T-helper 1 cell treated with Interleukin-12 subunit alpha and Interleukin-12 subunit beta and Interleukin-4 antibody, amounts not matched to agents 30 ng/mL and 1 ng/mL, for 36 hours (primary cell): ENCODE results near the gene VAV3. TPM values are rescaled to one million over a fixed set of nuclear protein-coding genes. Genes with fewer than 3 reads are reported as not detected.

Source experiments
- intact Hi-C: fragments of 100-400 bp; cut with micrococcal nuclease; formaldehyde crosslinking; loops from one replicate; pipeline ENCODE4 v1.15.1; 2024
- total RNA-seq: library from RNA; stranded (reverse); gene quantifications from 2 replicates; pipeline ENCODE4 v1.2.3, GENCODE V29; 2022

Gene VAV3
- total RNA-seq, 1 donor from 2014 or later, result 2.0 TPM

DNA sequence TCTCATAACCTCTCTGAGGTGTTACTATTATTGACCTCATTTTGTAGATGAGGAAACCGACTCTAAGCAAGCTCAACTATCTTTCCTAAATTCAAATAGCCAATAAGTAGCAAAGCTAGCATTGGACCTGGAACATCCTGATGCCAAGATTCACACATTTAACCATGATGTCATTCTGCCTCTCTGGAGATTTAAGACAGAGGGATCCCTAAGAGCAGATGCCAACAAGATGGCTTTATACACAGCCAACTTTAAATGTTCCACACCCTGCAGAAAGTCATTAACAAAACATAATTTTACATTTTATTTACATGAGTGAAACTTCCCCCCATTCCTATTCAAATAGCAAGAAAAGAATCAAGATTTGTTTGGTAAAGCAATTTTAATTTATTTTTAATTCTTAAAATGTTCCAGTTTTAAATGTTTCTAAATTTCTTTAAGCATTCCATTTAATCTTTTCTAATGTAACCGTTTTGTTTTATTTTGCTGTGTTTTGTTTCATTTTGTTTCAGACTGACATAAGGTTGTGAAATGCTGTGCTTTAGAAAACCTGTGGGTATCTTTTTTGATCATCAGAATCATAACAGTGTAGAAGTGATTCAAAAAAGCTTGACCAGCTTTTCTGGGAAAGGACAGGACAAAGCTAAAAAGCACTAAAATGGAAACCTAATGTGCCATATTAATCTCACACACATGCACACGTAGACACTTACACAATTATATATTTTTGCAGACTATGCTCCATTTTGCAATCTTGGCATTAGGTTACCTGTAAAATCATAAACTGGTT lies 7.6 kb upstream of the VAV3 start:
- intact Hi-C loops, result no loop called here

DNA sequence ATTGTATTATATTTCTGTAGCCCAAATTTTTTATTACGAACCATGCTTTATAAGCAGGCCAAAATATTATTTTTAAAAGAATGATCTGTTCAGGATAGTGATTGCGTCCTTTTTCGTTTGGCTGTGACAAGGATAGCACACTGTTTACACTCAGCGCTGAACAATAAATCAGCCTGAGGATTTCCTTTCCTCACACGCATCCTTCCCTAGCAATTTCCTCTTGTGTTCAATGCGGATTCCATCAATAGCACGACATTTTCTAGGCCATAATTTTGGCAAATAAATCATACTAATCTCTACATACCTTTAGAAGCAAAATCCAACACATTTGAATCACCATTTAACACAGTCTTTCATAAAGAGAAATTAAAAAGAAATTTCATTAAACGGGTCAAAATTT lies 1.6 kb upstream of the VAV3 start:
- intact Hi-C loops, result loop anchor here (10.0 kb wide), 1 partner anchor 588 kb away; no protein-coding TSS in a partner anchor

DNA sequence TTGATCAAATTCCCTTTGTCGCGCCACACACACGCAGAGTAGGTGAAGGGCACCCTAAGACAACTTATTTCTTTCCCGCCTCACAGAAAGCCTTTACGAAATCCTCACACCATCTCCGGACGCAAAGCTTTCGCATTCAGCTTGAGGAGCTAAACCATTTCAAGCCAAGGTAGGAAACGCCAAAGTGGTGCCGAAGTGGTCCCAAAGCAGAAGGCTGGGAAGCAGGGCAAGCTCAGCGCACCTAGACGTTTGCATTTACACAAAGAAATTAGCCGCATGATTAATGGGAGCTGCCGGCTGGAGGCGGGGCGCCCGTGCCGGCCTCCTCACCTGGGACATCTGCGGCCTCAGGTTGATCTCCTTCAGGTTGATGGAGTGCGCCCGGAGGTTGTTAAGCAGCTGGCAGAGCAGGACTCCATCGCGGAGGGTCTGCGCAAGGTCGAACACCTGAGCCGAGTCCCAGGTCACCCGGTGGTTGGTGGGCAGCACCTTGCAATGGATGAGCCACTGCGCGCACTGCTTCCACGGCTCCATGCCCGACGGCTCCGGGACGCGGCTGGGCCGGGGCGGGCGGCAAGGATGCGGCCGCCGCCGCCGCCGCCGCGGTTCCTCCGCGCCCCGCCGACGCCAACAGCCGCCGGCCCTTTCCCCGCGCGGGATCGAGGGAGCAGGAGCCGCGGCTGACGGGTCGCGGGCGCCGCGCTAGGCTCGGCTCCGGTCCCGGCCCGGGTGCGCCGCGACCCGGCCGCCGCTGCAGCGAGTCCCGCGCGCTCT lies 457 bp downstream of the VAV3 start:
- intact Hi-C loops, result loop anchor here (5.0 to 10.0 kb wide), 3 partner anchors 238 to 683 kb away; partner anchors contain the start of gene SLC25A24

DNA sequence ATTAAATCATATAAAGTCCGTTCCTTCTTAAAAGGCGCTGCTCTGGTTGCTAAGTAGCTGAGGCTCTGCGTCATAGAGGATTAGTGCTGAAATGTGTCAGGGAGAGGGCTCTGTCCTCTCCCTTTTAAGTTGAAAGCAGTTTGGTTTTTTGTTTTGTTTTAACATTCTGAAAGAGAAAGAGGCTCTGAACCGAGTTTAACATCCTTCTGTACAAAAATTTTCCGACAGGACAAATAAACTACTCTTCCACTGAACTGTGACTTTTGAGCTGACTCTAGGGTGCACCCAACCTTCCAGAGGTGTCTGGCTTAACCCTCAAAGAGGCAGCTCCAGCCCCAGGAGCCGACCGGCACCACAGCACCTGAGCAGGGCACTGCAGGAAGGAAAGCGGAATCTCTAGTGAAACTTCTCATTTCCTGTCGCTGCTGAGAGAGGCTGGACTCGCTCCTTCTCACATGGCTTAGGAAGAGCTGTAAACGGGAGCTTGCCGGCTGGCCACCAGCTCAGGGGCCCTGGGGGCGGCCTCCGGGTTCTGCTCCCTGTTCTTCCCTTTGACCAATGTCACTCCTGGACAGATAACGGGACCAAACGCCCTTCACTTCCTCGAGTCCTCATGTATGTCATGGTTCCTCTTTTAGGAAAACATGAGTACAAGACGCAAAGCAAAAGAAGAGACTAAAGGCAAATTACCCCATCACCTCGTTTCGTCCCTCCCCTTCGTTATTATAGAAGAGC lies 1.2 kb downstream of the VAV3 start:
- intact Hi-C loops, result loop anchor here (1.0 to 10.0 kb wide), 8 partner anchors 28 to 684 kb away; partner anchors contain the start of gene SLC25A24

DNA sequence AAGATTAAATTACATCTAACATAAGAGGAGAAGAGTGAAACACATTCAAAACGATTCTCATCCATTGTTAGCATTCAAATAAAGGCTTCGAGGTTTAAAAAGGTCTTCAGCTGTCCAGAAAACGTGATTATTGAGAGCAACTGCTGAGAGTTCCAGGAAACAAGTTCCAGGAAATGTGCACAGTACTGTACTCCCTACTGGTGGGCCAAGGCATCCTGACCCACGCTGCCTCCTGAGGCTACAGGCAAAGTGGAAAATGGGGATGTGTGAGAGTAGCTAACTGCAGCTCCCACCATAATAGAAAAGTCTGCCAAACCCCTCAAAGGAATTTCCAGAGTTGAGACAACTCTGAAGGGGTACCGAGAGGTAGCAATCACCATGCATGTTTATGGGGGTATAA lies 2.0 kb downstream of the VAV3 start:
- intact Hi-C loops, result loop anchor here (1.0 to 10.0 kb wide), 8 partner anchors 28 to 684 kb away; partner anchors contain the start of gene SLC25A24

DNA sequence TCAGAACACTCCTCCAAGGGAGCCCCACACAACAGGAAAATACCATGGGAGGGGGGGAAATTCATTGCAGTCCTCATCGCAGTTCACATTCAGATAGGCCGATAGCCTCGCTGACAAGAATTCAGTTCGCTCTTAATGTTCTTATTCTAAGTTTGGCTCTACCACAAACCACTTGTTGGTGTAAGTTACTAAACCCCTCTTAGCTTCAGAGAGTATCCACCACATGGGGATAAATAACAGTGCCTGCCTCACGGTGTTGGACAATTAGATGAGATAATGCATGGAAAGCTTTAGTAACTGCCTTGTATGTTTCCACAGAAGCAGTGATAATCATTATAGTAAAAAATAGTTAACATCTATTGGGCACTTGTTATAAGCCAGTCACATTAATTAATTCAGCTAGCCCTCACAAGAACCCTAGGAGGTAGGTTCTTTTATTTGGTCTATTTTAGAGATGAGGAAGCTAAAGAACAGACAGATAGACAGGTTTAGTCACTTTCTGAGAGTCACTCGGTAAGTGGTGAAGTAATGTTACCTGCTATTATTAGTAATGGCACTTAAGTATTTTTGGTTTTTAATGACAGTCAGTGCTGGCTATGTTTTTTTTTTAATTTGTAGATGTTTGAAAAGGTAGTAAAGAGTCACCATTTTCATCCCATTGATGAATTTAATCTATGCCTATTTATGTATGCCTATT lies 10.1 kb downstream of the VAV3 start:
- intact Hi-C loops, result loop anchor here (5.0 kb wide), 1 partner anchor 48 kb away; no protein-coding TSS in a partner anchor

DNA sequence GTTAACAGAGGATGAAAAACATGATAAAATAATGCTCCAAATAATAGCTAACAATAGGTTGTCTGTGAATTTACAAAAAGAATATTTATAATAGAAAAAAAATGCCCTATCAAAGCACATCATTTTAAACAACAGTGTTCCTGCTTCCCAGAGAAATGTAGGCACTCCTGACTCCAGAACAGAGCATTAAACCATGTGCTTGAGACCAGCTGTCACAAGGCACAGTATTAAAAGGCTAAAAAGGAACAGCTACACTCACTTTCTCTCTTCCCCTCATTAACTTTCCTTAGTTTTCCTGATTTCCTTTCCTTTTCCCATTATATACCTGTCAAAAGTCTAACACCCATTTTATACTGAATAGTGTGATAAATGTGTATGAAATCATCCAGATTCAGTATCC lies 10.9 kb downstream of the VAV3 start:
- intact Hi-C loops, result loop anchor here (5.0 kb wide), 1 partner anchor 47 kb away; no protein-coding TSS in a partner anchor

DNA sequence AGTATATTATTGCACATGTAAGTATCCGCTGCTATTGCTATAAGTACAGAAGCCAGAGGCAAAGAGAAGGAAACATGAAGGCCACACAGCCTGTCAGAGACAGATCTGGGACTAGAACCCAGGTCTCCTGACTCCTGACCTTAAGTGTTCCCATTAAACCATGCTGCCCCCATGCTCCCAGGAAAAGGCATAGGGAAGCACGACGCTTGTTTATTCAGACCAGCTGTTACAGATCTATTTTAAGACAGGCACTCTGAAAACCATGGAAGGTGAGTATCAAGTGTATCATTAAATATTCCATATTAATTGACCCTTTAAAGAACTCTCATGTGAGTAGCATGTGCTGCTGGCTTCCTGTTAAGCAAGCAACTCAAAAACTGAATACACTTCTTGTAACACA lies 11.4 kb downstream of the VAV3 start:
- intact Hi-C loops, result loop anchor here (5.0 kb wide), 1 partner anchor 46 kb away; no protein-coding TSS in a partner anchor

DNA sequence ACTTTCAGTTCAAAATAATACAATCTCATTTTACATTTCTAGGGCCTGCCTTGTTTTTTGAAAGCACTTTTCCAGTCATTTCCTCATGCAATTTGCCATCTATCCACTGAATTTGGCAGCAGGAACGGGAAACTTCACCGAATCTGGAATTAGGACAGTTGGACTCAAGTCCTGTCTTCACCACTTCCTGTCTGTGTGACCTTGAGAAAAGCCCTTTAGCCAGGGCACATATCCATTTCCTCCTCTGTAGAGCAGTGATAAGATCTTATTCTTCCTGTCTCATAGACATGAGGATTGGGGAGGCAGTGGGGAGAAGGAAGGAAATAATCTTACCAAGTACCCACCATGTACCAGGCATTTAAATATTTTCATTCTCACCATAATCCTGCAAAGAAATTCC lies 12.0 kb downstream of the VAV3 start:
- intact Hi-C loops, result loop anchor here (5.0 kb wide), 1 partner anchor 46 kb away; no protein-coding TSS in a partner anchor

DNA sequence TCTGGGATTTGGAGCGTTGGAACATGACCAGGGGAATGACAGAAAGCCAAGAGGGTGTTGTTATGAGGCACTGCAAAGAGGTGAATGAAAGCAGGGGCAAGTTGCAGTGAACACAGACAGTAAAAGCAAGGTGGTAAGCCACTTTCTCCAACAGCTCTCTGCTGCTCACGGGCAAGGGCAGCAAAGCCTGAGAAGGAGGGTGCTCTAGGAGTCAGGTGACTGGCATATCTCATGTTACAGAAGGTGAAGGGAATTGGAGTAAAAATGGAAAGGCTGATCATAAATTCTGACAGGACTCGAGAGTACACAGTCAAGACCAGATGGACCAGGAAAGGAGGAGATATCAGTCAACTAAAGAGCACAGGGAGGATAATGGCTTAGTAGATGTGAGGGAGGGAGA lies 14.5 kb downstream of the VAV3 start:
- intact Hi-C loops, result loop anchor here (5.0 kb wide), 1 partner anchor 43 kb away; no protein-coding TSS in a partner anchor

DNA sequence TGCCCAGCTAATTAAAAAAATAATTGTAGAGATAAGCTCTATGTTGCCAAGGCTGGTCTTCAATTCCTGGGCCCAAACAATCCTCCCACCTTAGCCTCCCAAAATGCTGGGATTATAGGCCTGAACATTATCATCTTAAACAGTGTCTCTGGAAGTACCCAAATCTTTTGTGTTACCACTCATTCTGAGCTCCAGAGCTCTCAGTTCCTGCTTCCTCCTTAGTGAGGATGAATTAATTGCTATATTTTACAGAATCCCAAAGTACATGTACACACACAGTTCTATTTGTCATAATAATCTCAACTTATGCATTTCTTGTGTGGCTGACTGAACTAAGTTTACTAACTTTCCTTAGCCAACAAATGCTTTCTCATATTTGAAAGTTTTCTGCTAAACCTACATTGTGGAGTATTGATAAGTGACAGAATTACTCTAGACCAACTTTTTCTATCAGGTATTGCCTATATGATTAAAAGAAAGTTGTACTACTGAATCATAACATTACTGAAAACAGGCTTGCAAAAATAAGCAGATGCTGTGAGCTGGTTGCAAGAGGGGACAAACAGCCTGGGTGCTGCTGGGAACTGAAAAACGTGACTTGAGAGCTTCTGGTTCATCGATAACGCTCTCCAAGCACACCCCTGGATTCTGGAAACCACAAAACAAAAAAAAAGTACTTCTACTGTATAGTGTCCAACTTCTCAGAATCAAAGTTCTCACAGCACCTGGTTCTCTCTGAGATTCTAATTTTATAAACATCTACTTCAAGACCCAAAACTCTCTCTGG lies 15.3 kb downstream of the VAV3 start:
- intact Hi-C loops, result loop anchor here (5.0 kb wide), 1 partner anchor 42 kb away; no protein-coding TSS in a partner anchor

DNA sequence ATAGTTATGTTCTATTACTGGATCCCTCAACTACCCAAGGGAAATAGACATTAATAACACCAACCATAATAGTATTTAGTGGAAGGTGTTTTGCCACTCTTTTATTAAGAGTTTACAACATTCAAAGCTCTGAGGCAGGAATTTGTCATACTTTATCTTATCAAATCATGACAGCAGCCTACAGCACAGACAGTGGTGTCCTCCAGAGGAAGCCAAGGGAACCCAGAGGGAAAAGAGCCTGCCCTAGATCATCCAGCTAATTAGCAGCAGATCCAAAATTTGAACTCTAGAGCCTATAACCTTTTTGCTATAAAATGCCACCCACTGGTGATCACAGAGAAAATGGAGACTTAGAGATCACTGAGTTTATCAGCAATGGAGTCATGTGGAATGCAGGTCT lies 18.2 kb downstream of the VAV3 start:
- intact Hi-C loops, result no loop called here

DNA sequence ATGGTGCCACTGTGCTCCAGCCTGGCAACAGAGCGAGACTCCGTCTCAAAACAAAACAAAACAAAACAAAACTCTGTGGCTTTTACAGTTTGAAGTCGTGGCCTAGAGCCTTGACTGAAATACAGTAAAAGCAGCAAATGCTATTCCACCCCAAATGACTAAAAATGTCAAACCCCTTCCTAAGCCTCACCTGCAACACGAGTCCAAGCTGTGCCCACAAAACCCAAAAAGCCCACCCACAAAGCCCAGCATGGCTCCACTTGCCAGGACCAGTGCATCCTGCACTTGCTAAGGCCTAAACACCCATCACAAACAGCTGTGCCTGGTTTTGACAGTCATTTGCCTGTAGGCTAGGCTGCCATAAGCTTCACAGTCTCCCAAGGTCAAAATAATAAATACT lies 21.3 kb downstream of the VAV3 start:
- intact Hi-C loops, result no loop called here

DNA sequence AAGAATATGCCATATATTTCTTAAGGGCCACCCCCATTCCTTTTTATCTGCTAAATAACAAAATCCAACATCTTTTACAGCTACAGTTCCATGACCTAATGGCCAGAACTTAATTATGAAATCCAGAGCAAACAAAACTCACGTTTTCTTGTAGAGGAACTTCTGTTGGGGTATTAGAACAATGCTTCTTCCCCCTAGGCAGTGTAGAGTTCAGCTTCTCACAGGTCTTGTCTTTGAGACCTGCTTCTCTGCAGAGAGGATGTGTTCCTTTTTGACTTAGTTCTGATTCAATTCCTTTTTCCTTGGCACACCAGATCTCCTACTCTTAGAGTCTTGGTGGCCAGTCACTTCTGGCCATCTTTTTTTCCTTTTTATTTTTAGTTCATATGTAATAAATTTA lies 22.2 kb downstream of the VAV3 start:
- intact Hi-C loops, result no loop called here

DNA sequence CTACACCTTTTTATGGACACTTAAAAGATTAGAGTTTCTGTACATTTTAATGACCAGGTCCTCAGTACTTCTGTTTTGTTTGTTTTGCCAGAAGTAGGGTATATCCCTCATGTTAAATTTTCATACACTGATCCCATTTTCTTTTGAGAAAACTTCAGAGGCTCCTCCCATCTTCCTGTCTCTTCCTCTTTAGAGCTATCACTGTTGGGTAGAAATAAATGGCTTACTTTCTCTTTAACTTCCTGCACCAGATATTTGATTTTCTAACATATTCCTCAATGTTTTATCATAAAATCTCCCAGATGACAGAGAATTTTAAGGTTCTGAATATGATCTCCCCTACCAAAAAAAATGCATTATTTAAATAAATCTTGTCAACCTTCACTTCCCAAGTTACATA lies 23.4 kb downstream of the VAV3 start:
- intact Hi-C loops, result no loop called here

DNA sequence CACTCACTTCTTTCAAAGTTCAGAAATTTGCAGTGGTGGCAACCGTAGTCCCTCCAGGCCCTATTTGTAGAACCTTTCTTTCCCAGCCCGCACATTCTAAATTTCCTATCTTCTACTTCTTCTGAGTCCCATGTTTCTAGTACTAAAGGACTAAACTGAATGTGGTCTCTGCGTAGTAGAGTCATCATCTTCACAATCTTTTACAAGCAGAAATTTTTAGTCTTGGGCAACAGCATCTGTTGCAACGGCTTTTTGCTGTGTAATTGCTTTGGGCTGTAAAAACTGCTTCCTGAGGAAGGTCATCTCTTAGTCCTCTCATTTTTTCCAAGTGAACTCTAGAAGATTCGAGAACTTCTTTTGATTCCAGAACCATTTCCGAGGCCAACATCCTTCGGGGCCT lies 23.9 kb downstream of the VAV3 start:
- intact Hi-C loops, result no loop called here

DNA sequence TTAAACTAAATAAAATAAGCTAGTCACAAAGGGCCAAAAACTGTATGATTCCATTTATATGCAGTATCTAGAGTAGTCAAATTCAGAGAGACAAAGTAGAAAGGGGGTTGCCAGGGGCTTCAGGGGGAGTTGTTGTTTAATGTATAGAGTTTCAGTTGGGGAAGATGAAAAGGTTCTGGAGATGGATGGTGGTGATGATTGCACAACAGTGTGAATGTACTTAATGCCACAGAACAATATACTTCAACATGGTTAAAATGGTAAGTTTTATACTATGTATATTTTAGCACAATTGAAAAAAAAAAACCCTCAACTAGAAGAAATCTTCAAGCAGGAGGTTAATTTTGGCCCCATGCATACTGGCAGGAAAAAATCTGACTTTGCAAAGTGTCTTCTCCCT lies 24.3 kb downstream of the VAV3 start:
- intact Hi-C loops, result no loop called here

DNA sequence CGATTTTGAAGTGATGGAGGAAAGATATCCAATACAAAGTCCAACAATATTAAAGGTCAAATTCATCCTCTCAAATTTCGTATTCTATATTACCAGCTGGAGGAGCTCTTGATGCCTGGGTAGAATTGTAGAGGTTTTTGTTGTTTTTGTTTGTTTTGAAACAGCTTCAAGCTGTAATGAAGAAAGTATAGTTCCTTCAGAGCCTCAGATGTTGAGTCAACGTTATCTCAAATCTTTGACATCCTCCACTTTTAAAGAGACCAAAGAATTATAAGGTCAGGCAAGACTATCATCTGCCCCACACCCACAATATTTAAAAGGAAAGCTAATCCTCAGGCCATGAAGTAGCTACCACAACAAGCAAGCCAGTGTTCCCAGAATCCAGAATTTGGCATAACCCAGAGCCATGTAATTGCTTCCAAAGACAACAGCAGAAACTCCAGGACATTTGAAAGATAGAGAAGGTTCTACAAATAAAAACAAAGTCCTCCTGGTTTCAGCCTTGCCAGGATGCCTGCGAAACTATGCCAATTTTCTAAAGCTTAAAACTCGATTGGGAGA lies 24.9 kb downstream of the VAV3 start:
- intact Hi-C loops, result no loop called here

DNA sequence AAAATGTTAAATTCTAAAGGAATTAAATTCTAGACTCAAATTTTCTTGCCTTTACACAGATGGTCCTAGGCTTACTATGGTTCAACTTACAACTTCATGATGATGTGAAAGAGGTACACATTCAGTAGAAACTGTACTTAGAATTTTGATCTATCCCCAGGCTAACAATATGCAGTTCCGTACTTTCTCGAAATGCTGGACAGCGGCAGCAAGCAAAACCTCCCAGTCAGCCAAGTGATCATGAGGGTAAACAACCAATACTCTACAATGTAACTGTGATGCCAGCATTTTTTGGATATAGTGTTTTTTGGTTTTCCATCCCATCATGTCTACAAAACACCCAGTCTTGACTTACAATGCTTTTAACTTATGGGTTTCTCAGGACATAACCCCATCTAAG lies 25.7 kb downstream of the VAV3 start:
- intact Hi-C loops, result loop anchor here (10.0 kb wide), 1 partner anchor 154 kb away; no protein-coding TSS in a partner anchor
